K562 (cell line): ENCODE data around the gene KCNC3. TPM values are rescaled to one million over a fixed set of nuclear protein-coding genes. Genes with fewer than 3 reads are reported as not detected.

Experiments
- ATF7 ChIP-seq: fragments of 450-650 bp; IDR thresholded peaks from 2 replicates; pipeline ENCODE4 v1.7.1; 2014; ENCODE audit warnings: mild to moderate bottlenecking, moderate library complexity
- BCOR ChIP-seq: fragments of 450-650 bp; IDR thresholded peaks from 2 replicates; pipeline ENCODE4 v1.6.1; 2016
- BRF1 ChIP-seq: IDR thresholded peaks from 3 replicates; pipeline ENCODE4 v1.6.1; 2011; ENCODE audit warnings: borderline replicate concordance, mild to moderate bottlenecking; ENCODE audit not compliant: insufficient read length; ENCODE audit errors: extremely low read depth
- CLOCK ChIP-seq: fragments of 250-450 bp; sonication (Bioruptor Pico); IDR thresholded peaks from 2 replicates; pipeline ENCODE4 v1.4.0; 2020; ENCODE audit warnings: mild to moderate bottlenecking, moderate library complexity, borderline replicate concordance
- CXXC5 ChIP-seq: fragments of 250-450 bp; sonication (Bioruptor Pico); IDR thresholded peaks from 2 replicates; pipeline ENCODE4 v1.8.0; 2022; ENCODE audit warnings: inconsistent platforms, mild to moderate bottlenecking, moderate library complexity
- ELF2 ChIP-seq: fragments of 250-450 bp; sonication (Bioruptor Pico); IDR thresholded peaks from 2 replicates; pipeline ENCODE4 v1.5.0; 2021; ENCODE audit warnings: mild to moderate bottlenecking
- FOXK2 ChIP-seq, 2 experiments: fragments of 450-650 bp; IDR thresholded peaks in 1 of 2; conservative IDR thresholded peaks in 1 of 2; 2 replicates each; pipeline ENCODE4 v1.6.1; 2016; ENCODE audit warnings: low read depth in 2 of 2, mild to moderate bottlenecking in 1 of 2
- MYBL2 ChIP-seq, 2 experiments: fragments of 450-650 bp in 1 of 2; sonication (generic) in 1 of 2; formaldehyde crosslinking in 1 of 2; IDR thresholded peaks; 2 replicates each; pipeline versions ENCODE4 v1.6.1 to v1.8.1; 2017 to 2022; ENCODE audit warnings: borderline replicate concordance in 1 of 2, inconsistent platforms in 1 of 2, low read depth in 1 of 2, mild to moderate bottlenecking in 1 of 2, missing genetic modification reagents in 1 of 2, moderate library complexity in 1 of 2
- NFIC ChIP-seq: fragments of 450-650 bp; IDR thresholded peaks from 2 replicates; pipeline ENCODE4 v1.6.1; 2017; ENCODE audit warnings: mild to moderate bottlenecking, inconsistent platforms
- POLR2A ChIP-seq: fragments of 450-650 bp; conservative IDR thresholded peaks from 2 replicates; pipeline ENCODE4 v1.6.1; 2016
- RBM17 ChIP-seq: fragments of 200-400 bp; formaldehyde crosslinking; IDR thresholded peaks from 2 replicates; pipeline ENCODE4 v1.6.1; 2017; ENCODE audit warnings: low read depth, mild to moderate bottlenecking, low read length, borderline replicate concordance
- RFX1 ChIP-seq: fragments of 450-650 bp; IDR thresholded peaks from 2 replicates; pipeline ENCODE4 v1.6.1; 2016; ENCODE audit warnings: mild to moderate bottlenecking, moderate library complexity
- SMAD4 ChIP-seq: fragments of 250-450 bp; sonication (Bioruptor Pico); conservative IDR thresholded peaks from 2 replicates; pipeline ENCODE4 v1.8.0; 2021; ENCODE audit warnings: inconsistent platforms, mild to moderate bottlenecking, moderate library complexity
- TAF7 ChIP-seq: fragments of 450-650 bp; IDR thresholded peaks from 2 replicates; pipeline ENCODE4 v1.6.1; 2016; ENCODE audit warnings: missing genetic modification characterization, missing compliant biosample characterization
- TCFL5 ChIP-seq: fragments of 250-450 bp; sonication (Bioruptor Pico); conservative IDR thresholded peaks from 2 replicates; pipeline ENCODE4 v1.6.1; 2021; ENCODE audit warnings: mild to moderate bottlenecking, moderate library complexity, matching md5 sums
- TEAD1 ChIP-seq, 2 experiments: fragments of 450-650 bp in 1 of 2; sonication (generic) in 1 of 2; formaldehyde crosslinking; IDR thresholded peaks; 2 replicates each; pipeline versions ENCODE4 v1.4.0 to v1.8.0; 2020 to 2022; ENCODE audit warnings: mild to moderate bottlenecking in 2 of 2, missing genetic modification reagents in 1 of 2
- polyA plus RNA-seq, 8 experiments: library from polyadenylated mRNA; depleted of rRNA in 4 of 8; stranded (reverse) in 5 of 8; unstranded in 3 of 8; fragments of >200 nt; fragmentation: Nextera tagmentation in 2 of 8; fragmentation: Illumina TruSeq in 1 of 8; extraction: Ambion mirVana in 2 of 8; extraction: Trizol in 1 of 8; gene quantifications; 2 replicates each; pipeline versions ENCODE4 v1.2.1 to v1.2.3, GENCODE V29; 2011 to 2014; ENCODE audit warnings: inconsistent platforms in 1 of 8, missing spikeins in 1 of 8
- total RNA-seq, 7 experiments: library from RNA; depleted of rRNA in 6 of 7; stranded (reverse); fragments of >200 nt in 6 of 7; fragmentation: Illumina TruSeq in 2 of 7; extraction: Trizol in 2 of 7; gene quantifications; 2 replicates each; pipeline versions ENCODE4 v1.2.1 to v1.2.3, GENCODE V29; 2011 to 2021; ENCODE audit warnings: low replicate concordance in 1 of 7
- TF ChIP-seq, protein P1 (sequence below): sonication (generic); formaldehyde crosslinking; IDR thresholded peaks from 2 replicates; pipeline ENCODE4 v1.8.0; 2022; ENCODE audit warnings: missing genetic modification reagents, mild to moderate bottlenecking, borderline replicate concordance
- TF ChIP-seq, protein P2 (sequence below): sonication (generic); formaldehyde crosslinking; IDR thresholded peaks from 2 replicates; pipeline ENCODE4 v1.8.0; 2022; ENCODE audit warnings: missing genetic modification reagents, mild to moderate bottlenecking, borderline replicate concordance

The KCNC3 gene
- total and polyA plus RNA-seq, 9 of the 15 experiments (the other 6 are each of a cell fraction or from before 2014, with no cell fraction given) = 0.03 to 26.2 (median 2.0) TPM

DNA sequence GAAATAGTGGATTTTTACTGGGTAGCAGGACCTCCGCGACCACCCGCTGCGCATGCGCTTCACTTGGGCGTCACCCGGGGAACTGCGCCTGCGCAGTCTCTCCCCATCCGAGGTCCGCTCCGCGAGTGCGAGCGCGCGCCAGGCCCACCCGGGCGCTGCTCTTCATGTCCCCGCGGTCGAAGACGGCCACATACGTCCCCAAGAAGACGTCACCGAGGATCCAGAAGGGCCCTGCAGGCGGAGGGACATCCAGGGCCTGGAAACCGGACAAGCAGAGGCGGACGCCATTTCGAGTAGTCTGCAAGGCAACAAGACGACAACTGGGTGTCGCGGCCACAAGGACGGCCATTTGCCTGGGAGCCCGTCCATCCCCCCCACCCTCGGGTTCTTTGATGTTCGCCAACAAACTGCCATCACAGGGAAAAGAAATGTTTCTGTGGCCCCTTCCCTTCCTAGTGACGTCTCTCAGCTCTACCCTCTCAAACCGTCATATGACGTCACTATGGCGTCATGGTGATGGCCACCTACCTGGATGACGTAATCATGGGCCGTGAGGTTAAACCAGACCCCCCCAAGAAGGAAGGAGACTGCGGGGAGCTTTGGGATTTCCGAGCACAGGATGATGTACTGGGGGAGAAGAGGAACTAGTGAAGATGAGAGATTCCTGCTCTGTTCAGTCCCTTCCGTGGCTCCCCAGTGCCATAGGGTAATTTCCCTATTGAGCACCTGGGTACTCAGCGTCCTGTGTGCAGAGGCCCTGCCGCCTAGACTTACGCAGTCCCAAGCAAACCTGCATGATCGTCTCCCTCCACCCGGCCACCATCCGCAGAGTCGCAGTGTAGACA, 29.5 kb upstream of the KCNC3 start (continued):
- TF ChIP-seq, protein P1, sequence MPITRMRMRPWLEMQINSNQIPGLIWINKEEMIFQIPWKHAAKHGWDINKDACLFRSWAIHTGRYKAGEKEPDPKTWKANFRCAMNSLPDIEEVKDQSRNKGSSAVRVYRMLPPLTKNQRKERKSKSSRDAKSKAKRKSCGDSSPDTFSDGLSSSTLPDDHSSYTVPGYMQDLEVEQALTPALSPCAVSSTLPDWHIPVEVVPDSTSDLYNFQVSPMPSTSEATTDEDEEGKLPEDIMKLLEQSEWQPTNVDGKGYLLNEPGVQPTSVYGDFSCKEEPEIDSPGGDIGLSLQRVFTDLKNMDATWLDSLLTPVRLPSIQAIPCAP (CRISPR knock-in tag) = no peak
- peak; percentile 99 for TF ChIP-seq ATF7
- no peak for TF ChIP-seq TCFL5 (CRISPR knock-in tag)
- TF ChIP-seq, protein P2, sequence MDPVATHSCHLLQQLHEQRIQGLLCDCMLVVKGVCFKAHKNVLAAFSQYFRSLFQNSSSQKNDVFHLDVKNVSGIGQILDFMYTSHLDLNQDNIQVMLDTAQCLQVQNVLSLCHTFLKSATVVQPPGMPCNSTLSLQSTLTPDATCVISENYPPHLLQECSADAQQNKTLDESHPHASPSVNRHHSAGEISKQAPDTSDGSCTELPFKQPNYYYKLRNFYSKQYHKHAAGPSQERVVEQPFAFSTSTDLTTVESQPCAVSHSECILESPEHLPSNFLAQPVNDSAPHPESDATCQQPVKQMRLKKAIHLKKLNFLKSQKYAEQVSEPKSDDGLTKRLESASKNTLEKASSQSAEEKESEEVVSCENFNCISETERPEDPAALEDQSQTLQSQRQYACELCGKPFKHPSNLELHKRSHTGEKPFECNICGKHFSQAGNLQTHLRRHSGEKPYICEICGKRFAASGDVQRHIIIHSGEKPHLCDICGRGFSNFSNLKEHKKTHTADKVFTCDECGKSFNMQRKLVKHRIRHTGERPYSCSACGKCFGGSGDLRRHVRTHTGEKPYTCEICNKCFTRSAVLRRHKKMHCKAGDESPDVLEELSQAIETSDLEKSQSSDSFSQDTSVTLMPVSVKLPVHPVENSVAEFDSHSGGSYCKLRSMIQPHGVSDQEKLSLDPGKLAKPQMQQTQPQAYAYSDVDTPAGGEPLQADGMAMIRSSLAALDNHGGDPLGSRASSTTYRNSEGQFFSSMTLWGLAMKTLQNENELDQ (CRISPR knock-in tag) = no peak
- no peak for TF ChIP-seq RBM17
- TF ChIP-seq ELF2 (CRISPR knock-in tag) = peak; percentile 15; the same call in 1 of the 2 replicates
- TF ChIP-seq BCOR = peak; percentile 63; the same call in 1 of the 2 replicates
- TF ChIP-seq MYBL2 (IDR thresholded peaks at IDR 0.05; ENCODE audit: low read depth) = no peak
- no peak for TF ChIP-seq MYBL2 (CRISPR knock-in tag; IDR thresholded peaks at IDR 0.05; ENCODE audit: borderline replicate concordance)
- peak in 1 of 2 experiments; percentile 28; a peak in 1 of 4 replicates for TF ChIP-seq TEAD1 (CRISPR knock-in tag; IDR thresholded peaks at IDR 0.05)
- TF ChIP-seq RFX1 = no peak; the same call in 1 of the 2 replicates
- no peak for TF ChIP-seq CLOCK
- peak; percentile 95 for TF ChIP-seq POLR2A
- peak; percentile 42; the same call in 1 of the 2 replicates for TF ChIP-seq NFIC
- TF ChIP-seq BRF1 = no peak
- peak; percentile 62; the same call in 1 of the 2 replicates for TF ChIP-seq SMAD4 (CRISPR knock-in tag)
- peak; percentile 57; the same call in 1 of the 2 replicates for TF ChIP-seq CXXC5 (CRISPR knock-in tag)
- TF ChIP-seq TAF7 = peak; percentile 62; the same call in 1 of the 2 replicates
- TF ChIP-seq FOXK2 (conservative IDR thresholded peaks at IDR 0.05 in 1 of 2, IDR thresholded peaks at IDR 0.05 in 1 of 2; ENCODE audit: low read depth in 2 of 2) = peak in 1 of 2 experiments; percentile 61; a peak in 3 of 4 replicates
